TTC549 (cell line): ENCODE data around the gene MSH3.
A peak's percentile ranks its signal among the peaks of the same experiment; 100 is the strongest.
"Not testable (repeated sequence)": the region's sequence is repeated elsewhere in the genome, so short reads cannot be mapped to it uniquely, and the experiment has no call there.

Experiments
- FAIRE-seq: peaks from 2 replicates; lab custom pipeline; 2012; peaks lifted over from hg19 to GRCh38; lab: Jason Lieb, UNC

Gene MSH3

DNA sequence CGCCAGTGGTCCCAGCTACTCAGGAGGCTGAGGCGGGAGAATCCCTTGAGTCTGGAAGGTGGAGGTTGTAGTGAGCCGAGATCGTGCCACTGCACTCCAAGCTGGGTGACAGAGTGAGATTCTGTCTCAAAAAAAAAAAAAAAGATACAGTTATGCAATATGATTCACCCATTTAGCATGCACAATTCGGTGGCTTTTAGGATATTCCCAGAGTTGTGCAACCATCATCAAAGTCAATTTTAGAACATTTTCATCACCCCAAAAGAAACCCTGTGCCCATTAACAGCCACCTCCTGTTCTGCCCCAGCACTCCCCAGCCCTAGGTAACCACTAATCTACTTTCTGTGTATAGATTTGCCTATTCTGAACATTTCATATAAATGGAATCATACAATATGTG, 4.7 kb downstream of the MSH3 start:
- no peak for FAIRE-seq

DNA sequence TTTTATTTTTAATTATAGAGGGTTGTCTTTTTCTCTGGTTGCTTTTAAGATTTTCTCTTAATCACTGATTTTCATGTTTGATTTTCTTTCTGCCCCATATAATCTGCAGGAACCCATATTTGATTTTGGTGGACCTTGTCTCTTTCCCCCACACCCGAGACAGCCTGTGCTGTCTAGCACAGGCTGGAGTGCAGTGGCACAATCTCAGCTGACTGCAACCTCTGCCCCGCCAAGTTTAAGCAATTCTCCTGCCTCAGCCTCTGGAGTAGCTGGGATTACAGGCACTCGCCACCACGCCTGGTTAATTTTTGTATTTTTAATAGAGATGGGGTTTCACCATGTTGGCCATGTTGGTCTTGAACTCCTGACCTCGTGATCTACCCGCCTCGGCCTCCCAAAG, 6.2 kb downstream of the MSH3 start:
- not testable (repeated sequence) for FAIRE-seq

DNA sequence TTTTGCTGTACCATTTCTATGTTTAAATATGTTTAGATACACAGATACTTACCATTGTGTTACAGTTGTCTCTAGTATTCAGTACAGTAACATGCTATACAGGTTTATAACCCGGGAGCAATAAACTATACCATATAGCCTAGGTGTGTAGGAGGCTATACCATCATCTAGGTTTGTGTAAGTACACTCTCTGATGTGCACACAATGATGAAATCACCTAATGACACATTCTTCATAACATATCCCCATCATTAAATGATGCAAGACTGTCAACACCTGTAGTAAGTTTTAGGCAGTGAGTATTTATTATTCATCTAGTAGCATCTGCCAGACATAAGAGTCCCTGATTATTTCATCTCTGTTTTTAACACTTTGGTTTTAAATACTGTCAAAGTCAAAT, 7.7 kb downstream of the MSH3 start:
- FAIRE-seq: no peak

DNA sequence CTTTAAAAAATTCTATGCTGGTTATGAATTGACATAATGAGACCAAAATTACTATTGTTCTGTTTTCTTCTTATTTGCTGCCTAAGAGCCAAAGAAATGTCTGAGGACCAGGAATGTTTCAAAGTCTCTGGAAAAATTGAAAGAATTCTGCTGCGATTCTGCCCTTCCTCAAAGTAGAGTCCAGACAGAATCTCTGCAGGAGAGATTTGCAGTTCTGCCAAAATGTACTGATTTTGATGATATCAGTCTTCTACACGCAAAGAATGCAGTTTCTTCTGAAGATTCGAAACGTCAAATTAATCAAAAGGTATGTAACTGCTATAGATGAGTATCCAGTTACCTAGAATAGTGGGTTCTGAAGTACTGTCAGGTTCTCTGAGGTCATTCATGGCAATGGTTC, 10.6 kb downstream of the MSH3 start:
- FAIRE-seq: no peak

DNA sequence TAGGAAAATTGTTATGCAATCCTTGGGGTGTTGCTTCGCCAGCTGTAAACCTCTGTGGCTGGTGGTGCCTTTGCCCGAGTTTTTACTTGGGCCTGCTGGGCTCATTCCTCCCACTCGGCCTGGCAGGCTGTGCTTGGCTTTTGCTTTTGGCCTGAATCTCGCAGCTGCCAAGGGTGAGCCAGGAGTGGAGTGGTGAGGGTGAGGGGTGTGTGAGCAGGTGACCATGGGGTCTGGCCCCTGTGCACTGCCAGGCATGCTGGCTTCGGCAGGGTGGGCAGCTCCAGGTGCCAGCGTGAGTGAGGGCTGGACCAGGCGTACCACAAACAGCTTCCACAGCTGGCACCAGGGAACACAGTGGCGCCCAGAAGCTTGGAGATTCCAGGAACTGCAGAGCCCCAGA, 12.9 kb downstream of the MSH3 start:
- no peak for FAIRE-seq

DNA sequence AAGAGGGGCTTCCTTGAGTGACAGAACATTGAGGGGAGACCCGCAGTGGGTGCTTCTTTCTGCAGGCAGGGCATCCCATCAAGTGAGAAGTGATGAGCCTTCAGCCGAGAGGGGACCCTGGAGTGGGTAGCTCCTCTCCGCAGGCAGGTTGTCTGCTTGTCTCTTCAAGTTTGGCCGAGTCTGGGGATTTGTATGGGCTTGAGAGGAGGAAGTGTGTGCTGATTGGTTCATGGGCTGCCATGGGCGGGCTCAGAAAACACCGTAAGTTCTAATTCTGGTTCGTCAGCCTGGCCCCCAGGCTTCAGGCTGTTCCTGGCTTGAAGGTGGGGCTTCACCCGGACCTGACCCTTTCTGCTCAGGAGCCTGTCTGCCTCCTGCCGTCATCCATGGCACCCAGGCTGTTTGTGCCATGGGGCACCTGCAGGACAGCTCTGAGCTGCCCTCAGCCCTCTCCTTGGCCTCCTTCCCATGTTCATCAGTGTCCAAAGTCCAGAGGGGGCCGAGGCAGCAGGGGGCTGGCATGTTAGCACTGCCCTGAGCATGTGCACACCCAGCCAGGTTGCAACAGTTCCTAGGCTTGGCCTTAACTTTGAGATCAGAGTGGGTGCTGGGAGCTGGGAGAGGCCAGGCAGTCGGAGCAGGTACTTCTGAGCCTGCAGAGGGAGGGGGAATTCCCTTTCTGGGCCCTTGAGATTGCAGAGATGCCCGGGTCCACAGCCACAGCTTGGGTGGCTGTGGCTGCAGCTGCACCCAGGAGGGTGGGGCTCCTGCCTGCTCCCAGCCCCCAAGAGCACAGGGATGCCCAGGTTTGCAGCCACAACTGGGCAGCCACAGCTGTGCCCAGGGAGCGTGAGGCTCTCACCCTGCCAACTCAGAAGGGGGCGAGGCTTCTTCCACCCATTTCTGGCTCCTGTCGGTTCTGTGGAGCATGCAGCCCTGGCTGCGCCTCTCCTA, 13.8 kb downstream of the MSH3 start:
- FAIRE-seq: no peak

DNA sequence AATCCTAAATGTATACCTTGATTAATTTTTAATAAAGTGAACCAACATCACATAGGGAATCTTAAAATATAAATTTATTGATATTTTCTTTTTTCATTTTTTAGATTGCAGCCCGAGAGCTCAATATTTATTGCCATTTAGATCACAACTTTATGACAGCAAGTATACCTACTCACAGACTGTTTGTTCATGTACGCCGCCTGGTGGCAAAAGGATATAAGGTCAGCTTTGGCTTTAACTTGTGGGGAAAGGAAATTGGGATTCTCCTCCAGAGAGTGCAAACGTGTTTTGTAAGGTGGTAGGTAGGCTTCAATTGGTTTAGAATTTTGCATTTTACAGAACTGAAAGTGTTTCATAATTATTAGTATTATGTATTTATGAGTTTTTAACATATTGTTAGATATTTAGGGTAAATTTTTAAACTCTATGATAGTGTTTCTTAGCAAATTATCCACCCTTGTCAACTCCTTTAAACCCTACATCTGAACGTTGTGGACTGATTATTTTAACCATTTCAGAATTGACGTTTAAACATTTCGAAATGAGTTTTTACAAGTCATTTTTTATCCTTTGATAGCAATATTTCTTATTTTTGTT, 17.8 kb downstream of the MSH3 start:
- peak; percentile 82 for FAIRE-seq

DNA sequence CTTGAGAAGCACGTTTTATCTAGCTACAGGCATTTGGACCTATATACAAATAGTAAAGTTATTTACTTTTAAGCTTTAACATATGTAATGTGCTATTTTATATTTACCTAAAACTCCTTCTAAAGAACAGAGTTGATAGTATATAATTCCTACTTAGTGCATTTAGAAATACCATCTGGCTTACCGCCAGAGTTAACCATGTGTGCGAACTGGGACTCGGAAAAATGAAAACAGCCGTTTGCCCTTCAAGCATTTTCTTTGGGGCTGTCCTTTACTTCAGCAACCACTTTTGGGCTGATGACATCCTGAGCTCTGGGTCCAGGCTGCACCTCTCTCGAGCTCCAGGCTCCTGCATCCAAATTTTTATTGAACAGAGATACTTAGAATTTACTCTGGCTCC, 22.3 kb downstream of the MSH3 start:
- FAIRE-seq: no peak

DNA sequence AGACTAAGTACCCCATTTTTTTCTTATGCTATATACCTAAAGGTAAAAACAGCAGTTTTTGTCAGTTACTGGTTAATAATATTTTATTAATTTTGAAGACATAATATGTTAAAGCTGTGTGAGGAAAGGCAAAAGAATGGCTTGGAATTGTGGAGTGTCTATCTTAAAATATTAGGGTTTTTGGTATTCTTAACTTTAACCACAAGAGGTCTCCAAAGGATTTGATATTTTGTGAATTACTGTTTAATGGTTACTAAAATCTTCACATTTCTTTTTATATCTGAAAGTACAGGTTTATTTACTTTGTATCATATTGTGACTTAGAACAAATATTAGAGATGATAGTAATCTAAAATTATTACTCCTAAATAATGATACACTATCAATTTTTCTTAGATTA, 32.3 kb downstream of the MSH3 start:
- peak; percentile 95 for FAIRE-seq

DNA sequence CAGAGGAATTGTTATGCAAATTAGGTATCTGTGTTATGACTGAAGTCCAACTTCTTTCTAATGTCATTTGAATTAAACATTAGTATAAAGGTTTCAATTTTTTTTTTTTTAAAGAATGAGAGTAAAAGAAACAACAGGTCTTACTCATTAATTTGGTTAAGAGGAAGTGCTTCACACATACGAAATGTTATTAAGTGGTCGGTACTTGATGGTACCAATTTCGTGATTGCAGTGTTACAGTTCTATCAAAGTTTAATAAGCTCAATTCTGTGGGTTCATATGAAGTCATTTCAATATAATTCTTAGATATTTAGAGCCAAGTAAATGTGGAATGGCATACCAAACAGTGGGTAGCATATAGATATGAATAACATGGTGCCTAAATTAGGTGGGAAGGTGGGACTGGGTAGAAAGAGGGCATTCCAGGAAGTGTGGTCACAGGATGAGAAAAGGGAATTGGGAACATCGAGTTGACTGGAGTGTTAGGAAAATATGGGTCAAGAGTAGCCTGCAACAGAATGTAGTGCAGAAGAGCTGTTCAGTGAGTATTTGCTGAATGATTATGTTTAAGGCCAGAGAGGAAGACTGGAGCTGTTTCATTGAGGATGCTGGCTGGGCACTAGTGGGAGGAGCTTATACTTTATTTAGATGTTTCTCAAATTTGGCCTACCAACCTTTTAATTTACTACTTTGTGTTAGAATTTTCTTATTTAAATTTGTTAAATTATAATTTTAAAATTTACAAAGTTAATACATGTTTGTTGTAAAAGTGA, 34.4 kb downstream of the MSH3 start:
- FAIRE-seq: no peak

DNA sequence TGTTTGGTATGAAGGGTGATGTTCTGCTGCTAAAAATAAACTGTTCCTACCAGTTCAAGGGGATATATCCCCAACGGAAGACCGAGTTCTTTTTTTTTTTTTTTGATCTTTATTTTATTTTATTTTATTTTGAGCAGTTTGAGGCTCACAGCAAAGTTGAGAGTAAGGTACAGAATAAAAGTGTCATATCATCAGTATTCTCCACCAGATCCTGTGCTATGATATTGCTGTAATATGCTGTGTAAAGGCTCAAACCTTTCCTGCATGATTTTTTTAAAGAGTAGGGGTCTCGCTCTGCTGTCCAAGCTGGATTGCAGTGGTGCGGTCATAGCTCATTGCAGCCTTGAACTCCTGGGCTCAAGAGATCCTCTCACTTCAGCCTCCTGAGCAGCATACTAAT, 35.2 kb downstream of the MSH3 start:
- no peak for FAIRE-seq

DNA sequence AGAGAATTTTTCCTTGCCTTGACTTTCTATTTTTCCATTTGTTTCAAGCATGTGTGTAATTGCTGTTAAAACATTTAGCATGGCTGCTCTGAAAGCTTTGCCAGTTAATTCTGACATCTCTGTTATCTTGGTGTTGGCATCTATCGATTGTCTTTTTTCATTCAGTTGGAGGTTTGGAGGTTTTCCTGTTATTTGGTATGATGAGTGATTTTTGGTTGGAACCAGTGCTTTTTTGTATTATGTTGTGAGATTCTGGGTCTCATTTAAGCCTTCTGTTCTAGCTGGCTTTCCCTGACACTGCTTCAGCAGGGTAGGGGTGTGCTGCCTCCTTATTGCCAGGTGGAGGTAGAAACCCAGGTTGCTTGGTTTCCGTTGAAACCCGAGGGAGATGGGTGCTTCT, 41.2 kb downstream of the MSH3 start:
- no peak for FAIRE-seq

DNA sequence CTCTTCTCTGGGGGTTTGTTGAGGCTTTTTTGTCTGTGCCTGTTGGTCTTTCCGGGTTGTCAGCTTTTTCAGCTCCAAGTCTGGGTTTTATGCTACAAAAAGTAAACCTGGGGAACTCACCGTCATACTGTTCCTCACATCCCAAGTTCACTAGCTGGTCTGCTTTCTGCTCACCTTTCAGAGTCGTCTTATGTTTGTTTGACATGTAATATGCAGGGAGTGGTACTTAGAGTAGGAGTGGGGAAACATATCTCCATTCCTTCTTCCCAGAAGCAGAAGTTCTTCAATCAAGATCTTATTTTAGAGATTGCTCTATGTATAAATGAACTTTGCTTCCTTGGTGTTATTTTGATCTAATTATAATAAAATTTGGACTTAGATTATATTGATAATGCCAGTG, 42.0 kb downstream of the MSH3 start:
- no peak for FAIRE-seq

DNA sequence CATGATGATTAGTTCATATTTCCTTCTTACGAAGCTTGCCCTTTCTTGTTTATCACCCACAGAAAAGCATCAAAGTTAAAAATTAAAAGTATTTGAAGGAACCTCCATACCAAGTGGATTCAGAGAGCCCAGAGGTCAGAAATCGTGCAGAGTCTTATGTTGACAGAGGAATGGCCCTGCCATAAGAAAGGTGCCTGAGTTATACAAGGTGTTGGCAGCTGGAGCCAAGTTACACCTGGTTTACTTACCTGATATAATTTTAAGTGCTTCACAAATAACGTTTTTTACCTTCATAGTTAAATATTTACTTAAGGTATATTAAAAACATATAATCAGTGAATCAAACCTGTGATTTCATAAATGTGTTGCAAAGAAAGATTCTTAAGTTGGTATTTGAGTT, 42.6 kb downstream of the MSH3 start:
- no peak for FAIRE-seq

DNA sequence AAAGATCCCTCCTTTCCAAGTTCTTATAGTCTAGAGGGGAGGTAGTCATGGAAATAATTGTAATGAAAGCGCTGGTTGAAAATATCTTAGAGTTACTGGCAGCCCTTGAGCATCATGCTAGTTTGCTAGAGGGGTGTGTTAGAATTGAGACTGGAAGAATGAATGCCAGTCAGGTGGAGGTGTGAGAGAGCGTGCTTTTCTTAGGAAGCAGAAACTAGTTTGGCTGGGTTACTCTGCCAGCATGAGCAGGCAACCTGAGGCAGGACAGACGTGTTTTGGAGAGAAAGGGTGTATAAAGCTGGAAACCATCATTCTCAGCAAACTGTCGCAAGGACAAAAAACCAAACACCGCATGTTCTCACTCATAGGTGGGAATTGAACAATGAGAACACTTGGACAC, 43.9 kb downstream of the MSH3 start:
- FAIRE-seq: no peak

DNA sequence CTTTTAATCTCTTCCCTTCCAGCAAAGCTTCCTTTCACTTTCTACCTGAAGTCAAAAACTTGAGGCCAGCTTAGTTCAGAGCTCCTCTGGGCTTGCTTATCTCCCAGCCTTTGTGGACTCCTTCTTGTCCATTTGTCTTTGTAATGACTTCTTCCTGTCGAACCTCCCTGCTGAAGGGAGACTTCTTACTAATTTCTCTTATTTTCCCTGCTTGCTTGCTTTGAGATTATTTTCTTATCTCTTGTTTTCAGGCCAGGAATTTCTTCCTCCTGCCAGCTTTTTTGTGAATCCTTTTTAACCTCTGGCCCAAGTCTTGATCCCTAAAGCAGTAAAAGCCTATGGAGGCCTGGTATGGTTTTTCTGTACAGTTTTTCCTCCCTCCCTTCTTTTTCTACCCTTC, 47.1 kb downstream of the MSH3 start:
- FAIRE-seq: no peak

DNA sequence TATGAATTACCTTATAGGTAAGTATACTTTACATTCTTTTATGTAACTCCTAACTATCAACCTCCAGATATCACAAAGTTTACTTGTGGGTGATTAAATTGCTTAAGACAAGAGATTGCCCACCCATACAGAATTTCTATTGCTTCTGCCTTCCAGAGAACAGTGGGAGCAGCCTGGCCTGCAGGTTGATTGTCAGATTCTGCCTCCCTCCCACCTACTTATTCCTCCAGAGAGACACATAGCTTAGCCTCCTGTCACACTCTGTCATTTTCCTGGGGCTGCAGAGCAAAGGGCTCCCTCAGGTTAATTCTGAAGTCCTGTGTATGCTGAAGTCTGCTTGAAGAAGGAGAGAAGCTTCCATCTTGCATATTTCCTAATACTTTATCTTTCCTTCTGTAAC, 48.8 kb downstream of the MSH3 start:
- FAIRE-seq: no peak

DNA sequence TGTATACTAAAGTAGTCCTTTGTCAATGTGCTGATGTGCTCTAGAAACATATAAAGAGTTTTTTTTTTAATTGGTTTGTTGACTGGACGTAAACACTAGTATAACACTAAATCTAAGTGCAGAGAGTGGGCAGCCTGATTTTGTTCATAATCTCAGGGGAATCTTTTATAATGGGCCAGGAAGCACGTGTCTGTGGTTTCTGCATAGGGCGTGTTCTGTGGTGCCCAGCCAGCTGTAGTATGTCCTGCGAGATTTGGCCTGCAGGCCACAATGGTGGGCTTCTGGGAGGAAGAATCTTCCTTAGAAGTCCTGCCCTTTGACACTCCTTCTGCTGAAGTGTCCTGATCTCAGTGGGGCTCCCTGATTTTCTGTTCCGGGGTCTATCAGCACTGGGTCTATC, 49.3 kb downstream of the MSH3 start:
- no peak for FAIRE-seq

DNA sequence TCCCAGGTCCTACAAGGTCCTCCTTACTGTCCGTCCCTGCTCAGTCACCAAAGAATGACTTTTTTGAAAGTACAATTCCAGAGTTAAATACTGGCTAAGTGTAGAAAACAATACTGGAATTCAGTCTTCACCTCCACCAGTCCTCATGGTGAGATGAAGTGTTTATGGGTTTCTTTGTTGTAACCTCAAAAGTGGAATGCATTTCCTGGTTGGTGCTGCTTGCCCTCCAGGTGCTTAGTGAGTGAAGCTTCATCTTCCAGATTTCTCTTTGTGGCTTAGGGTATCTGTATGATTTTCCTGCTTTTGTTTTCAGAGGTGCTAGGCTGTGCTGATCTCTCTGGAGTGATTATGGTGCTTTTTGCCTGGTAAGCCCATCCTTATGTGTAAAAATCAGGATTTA, 49.8 kb downstream of the MSH3 start:
- no peak for FAIRE-seq

DNA sequence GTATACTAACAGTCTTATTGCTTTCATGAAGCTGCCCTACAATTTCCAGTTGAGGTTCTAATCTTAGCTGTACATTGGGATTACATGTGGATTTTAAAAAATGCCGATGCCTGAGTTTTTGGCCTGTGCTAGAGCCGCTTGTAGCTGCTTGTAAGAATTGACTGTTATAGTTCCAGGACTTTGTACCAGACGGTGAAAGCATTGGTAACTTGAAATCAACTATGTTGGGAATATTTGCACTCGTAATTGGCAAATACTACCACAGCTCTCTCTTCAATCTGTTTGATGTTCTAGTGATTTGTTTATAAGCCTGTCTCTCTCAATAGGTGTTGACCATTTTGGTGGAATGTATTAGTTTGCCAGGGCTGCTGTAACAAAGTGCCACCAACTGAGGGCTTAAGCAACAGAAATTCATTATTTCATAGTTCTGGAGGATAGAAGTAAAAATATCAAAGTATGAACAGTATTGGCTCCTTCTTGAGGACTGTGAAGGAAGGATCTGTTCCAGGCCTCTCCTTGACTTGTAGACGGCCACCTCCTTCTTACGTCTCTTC, 50.8 kb downstream of the MSH3 start:
- FAIRE-seq: no peak

DNA sequence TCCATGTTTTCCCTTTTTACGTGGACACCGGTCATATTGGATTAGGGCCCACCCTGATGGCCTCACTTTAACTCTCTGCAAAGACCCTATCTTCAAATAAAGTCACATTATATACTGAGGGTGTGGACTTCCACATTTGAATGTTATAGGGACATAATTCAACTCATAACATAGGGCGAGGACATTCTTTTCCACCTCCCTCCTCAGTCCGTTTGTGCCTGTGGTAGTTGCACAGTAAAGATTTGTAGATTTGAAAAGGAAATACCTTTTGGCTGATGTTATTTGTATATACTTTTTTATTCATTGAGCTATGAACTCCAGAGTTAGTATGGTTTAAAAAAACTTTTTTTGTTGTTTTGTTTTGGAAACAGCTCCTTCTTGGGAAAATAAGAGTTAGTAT, 51.3 kb downstream of the MSH3 start:
- FAIRE-seq: no peak

DNA sequence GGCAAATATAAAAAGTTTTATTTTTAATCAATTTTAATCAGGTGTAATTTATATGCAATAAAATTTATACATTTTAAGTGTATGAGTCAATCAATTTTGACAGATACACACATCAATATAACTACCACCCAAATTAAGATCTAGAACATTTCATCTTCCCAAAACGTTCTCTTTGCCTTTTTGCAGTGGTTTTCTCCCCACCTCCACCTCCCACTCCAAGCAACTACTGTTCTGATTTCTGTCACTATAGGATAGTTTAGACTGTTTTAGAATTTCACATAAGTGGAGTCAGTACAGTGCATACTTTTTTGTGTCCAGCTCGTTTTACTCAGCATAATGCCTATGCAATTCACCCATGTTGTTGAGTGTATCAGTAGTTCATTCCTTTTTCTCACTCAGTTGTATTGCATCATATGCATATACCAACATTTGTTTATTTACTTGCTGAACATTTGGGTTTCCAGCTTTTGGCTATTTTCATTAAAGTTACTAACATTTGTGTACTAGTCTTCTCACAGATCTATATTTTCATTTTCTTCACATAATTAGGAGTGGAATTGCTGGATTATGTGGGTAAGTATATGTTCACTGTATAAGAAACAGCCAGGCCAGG, 52.5 kb downstream of the MSH3 start:
- FAIRE-seq: no peak

DNA sequence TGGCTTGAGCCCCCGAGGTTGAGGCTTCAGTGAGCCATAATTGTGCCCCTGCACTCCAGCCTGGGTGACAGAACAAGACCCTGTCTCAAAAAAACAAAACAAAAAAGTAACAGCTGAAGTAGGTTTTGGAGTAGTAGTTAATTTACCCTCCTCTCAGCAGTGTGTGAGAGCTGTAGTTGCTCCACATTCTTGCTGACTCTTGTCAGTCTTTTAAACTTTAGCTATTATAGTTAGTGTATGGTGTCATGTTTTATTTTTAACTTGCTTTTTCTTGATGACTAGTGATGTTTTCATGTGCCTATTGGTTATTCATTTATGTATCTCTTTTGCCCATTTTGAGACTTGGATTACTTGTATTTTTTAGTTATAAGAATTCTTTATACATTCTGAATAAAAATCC, 53.2 kb downstream of the MSH3 start:
- FAIRE-seq: no peak
